ENCODE data around the gene MBNL1.
"Not testable (repeated sequence)": the region's sequence is repeated elsewhere in the genome, so short reads cannot be mapped to it uniquely, and the experiment has no call there.

The MBNL1 gene

DNA sequence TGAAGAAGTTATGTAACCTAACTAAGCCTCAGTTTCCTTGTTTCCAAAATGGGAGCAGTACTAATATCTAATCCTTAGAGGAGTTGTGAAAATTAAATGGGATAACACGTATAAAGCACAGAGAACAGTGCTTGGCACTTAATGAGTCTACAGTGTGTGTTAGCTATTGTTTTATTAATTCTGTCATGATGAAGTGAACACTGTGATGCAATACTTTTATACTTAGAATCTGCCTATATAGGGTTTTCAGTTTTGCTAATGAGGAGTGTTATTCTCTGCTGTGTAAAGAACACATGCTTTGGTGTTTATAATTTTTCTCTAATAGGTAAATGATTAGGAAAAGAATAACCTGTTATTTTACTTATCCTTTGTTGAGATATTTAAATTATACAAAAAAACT, 65.2 kb downstream of the MBNL1 start:
- Histone ChIP-seq H3K4me1 (ENCODE audit: control insufficient read depth in 2 of 2, insufficient read depth in 1 of 2, low read depth in 1 of 2, low read length in 2 of 2) (no peaks in the 10 kb centered on the region), H3K4me3 (ENCODE audit: low read length in 2 of 2) (no peak overlapping the region), H2BK12ac (ENCODE audit: low read length) (no peak overlapping the region), H3K27me3 (ENCODE audit: control insufficient read depth in 3 of 3, insufficient read depth in 3 of 3, low read depth in 1 of 3, low read length in 3 of 3) (no peaks in the 10 kb centered on the region), H3K4ac (ENCODE audit: low read length) (no peak overlapping the region), H2BK120ac (ENCODE audit: low read depth, low read length) (no peak overlapping the region), H4K8ac (ENCODE audit: low read depth, low read length) (no peak overlapping the region), H3K27ac (replicated peaks; ENCODE audit: low read length) (no peak overlapping the region), H3K23ac (ENCODE audit: low read depth, low read length, poor library complexity) (no peak overlapping the region), H3K36me3 (replicated peaks in 1 of 2; ENCODE audit: control insufficient read depth in 2 of 2, insufficient read depth in 2 of 2, low read length in 2 of 2) (peaks cover 0 to 6% of the 10 kb centered on the region in 2 donors), H2AFZ (ENCODE audit: low read length) (no peak overlapping the region), H2BK15ac (ENCODE audit: low read length) (no peak overlapping the region), H3K9me3 (replicated peaks in 1 of 2; ENCODE audit: control insufficient read depth in 2 of 2, insufficient read depth in 1 of 2, low read depth in 1 of 2, low read length in 2 of 2) (peaks cover 0 to 1% of the 10 kb centered on the region in 2 donors), H3K18ac (ENCODE audit: low read length) (no peak overlapping the region), H2BK5ac (ENCODE audit: low read length) (no peak overlapping the region), H3K9ac (ENCODE audit: low read depth, low read length, poor library complexity) (no peak overlapping the region), H3K4me2 (ENCODE audit: insufficient read depth, low read length, poor library complexity, severe bottlenecking) (no peak overlapping the region), H3K14ac (ENCODE audit: low read length) (no peak overlapping the region), H3K79me1 (ENCODE audit: low read depth, low read length) (no peaks in the 10 kb centered on the region), H4K91ac (ENCODE audit: low read depth, low read length, poor library complexity) (no peak overlapping the region), H2AK5ac (ENCODE audit: low read depth, low read length) (no peak overlapping the region)
- WGBS, 2 donors (ENCODE audit: extremely low coverage in 2 of 2, insufficient read length in 2 of 2, insufficient replicate concordance in 1 of 2), result no CpG with 5 or more reads among the region's 1 CpG
- DNase-seq (ENCODE audit: low spot score), result no peak

DNA sequence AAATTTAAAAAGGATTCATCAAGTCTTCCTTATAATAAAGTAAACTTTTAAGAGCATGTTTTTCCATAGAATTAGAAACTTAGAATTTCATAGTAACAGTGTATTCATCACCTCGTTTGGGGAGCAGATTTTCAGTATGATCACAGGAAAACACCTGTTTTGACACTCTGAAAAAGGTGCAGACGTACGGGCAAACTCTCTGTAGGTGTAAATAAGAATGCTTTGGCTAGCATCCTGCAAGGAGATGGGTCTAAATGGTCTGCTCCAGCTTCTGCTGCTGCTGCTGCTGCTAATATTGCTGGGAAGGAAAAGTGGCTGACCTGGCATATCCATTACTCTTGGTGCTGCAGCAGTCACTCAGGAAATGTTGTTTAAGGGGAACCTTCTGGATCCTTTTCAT, 66.0 kb downstream of the MBNL1 start:
- WGBS, 2 donors (ENCODE audit: extremely low coverage in 2 of 2, insufficient read length in 2 of 2, insufficient replicate concordance in 1 of 2), result no CpG with 5 or more reads among the region's 3 CpGs
- H3K4ac ChIP-seq (ENCODE audit: low read length), result no peak overlapping the region
- H3K27ac ChIP-seq (replicated peaks; ENCODE audit: low read length), result no peak overlapping the region
- no peak overlapping the region for H2BK5ac ChIP-seq (ENCODE audit: low read length)
- H3K4me2 ChIP-seq (ENCODE audit: insufficient read depth, low read length, poor library complexity, severe bottlenecking), result no peak overlapping the region
- no peak overlapping the region for H4K91ac ChIP-seq (ENCODE audit: low read depth, low read length, poor library complexity)
- no peak overlapping the region for H3K14ac ChIP-seq (ENCODE audit: low read length)
- no peak overlapping the region for H4K8ac ChIP-seq (ENCODE audit: low read depth, low read length)
- H2BK120ac ChIP-seq (ENCODE audit: low read depth, low read length), result no peak overlapping the region
- H3K4me1 ChIP-seq (ENCODE audit: control insufficient read depth in 2 of 2, insufficient read depth in 1 of 2, low read depth in 1 of 2, low read length in 2 of 2), result no peaks in the 10 kb centered on the region
- no peak overlapping the region for H2BK12ac ChIP-seq (ENCODE audit: low read length)
- H3K9me3 ChIP-seq (replicated peaks in 1 of 2; ENCODE audit: control insufficient read depth in 2 of 2, insufficient read depth in 1 of 2, low read depth in 1 of 2, low read length in 2 of 2), result peaks cover 0 to 1% of the 10 kb centered on the region in 2 donors
- no peak overlapping the region for H3K9ac ChIP-seq (ENCODE audit: low read depth, low read length, poor library complexity)
- H2AK5ac ChIP-seq (ENCODE audit: low read depth, low read length), result no peak overlapping the region
- H2BK15ac ChIP-seq (ENCODE audit: low read length), result no peak overlapping the region
- H3K27me3 ChIP-seq (ENCODE audit: control insufficient read depth in 3 of 3, insufficient read depth in 3 of 3, low read depth in 1 of 3, low read length in 3 of 3), result no peaks in the 10 kb centered on the region
- peaks cover 0 to 6% of the 10 kb centered on the region in 2 donors for H3K36me3 ChIP-seq (replicated peaks in 1 of 2; ENCODE audit: control insufficient read depth in 2 of 2, insufficient read depth in 2 of 2, low read length in 2 of 2)
- DNase-seq (ENCODE audit: low spot score), result no peak
- H3K18ac ChIP-seq (ENCODE audit: low read length), result no peak overlapping the region
- no peak overlapping the region for H3K4me3 ChIP-seq (ENCODE audit: low read length in 2 of 2)
- H3K23ac ChIP-seq (ENCODE audit: low read depth, low read length, poor library complexity), result no peak overlapping the region
- H2AFZ ChIP-seq (ENCODE audit: low read length), result no peak overlapping the region
- no peaks in the 10 kb centered on the region for H3K79me1 ChIP-seq (ENCODE audit: low read depth, low read length)

DNA sequence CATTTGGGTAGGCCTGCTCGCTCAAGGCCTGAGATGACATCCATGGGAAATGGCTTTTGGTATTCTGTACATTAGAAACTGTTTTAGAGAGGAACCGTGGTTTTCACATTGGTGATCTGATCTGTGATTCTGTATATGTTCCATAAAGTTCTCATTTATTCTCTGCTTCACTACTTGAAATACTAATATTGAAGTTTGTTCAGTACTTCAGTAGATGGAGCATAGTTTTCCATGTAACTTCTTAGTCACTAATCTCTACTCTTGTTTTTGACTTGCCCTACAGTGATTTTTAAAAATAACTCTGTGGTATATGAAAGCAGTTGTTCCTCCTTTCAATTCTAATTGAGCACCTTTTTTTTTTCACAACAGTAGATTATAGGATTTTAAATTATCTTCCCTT, 66.5 kb downstream of the MBNL1 start:
- Histone ChIP-seq H3K27ac (replicated peaks; ENCODE audit: low read length) (no peak overlapping the region), H2BK5ac (ENCODE audit: low read length) (no peak overlapping the region), H3K79me1 (ENCODE audit: low read depth, low read length) (no peaks in the 10 kb centered on the region), H3K4ac (ENCODE audit: low read length) (no peak overlapping the region), H3K4me2 (ENCODE audit: insufficient read depth, low read length, poor library complexity, severe bottlenecking) (no peak overlapping the region), H3K18ac (ENCODE audit: low read length) (no peak overlapping the region), H2BK15ac (ENCODE audit: low read length) (no peak overlapping the region), H4K8ac (ENCODE audit: low read depth, low read length) (no peak overlapping the region), H3K4me1 (ENCODE audit: control insufficient read depth in 2 of 2, insufficient read depth in 1 of 2, low read depth in 1 of 2, low read length in 2 of 2) (no peaks in the 10 kb centered on the region), H3K9me3 (replicated peaks in 1 of 2; ENCODE audit: control insufficient read depth in 2 of 2, insufficient read depth in 1 of 2, low read depth in 1 of 2, low read length in 2 of 2) (peaks cover 0 to 1% of the 10 kb centered on the region in 2 donors), H3K36me3 (replicated peaks in 1 of 2; ENCODE audit: control insufficient read depth in 2 of 2, insufficient read depth in 2 of 2, low read length in 2 of 2) (peaks cover 0 to 6% of the 10 kb centered on the region in 2 donors), H3K9ac (ENCODE audit: low read depth, low read length, poor library complexity) (no peak overlapping the region), H2BK120ac (ENCODE audit: low read depth, low read length) (no peak overlapping the region), H4K91ac (ENCODE audit: low read depth, low read length, poor library complexity) (no peak overlapping the region), H3K27me3 (ENCODE audit: control insufficient read depth in 3 of 3, insufficient read depth in 3 of 3, low read depth in 1 of 3, low read length in 3 of 3) (no peaks in the 10 kb centered on the region), H2BK12ac (ENCODE audit: low read length) (no peak overlapping the region), H3K14ac (ENCODE audit: low read length) (no peak overlapping the region), H3K23ac (ENCODE audit: low read depth, low read length, poor library complexity) (no peak overlapping the region), H3K4me3 (ENCODE audit: low read length in 2 of 2) (no peak overlapping the region), H2AFZ (ENCODE audit: low read length) (no peak overlapping the region), H2AK5ac (ENCODE audit: low read depth, low read length) (no peak overlapping the region)
- no peak for DNase-seq (ENCODE audit: low spot score)
- no CpG with 5 or more reads among the region's 2 CpGs for WGBS, 2 donors (ENCODE audit: extremely low coverage in 2 of 2, insufficient read length in 2 of 2, insufficient replicate concordance in 1 of 2)

DNA sequence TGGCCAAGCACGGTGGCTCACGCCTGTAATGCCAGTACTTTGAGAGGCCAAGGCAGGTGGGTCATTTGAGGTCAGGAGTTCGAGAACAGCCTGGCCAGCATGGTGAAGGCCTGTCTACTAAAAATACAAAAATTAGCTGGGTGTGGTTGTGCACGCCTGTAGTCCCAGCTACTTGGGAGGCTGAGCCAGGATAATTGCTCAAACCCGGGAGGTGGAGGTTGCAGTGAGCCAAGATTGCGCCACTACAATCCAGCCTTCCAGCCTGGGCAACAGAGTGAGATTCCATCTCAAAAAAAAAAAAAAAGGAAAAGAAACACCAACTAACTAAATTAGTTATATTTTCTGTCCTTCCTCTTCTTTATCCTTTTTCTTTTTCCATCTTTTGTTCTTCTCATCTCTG, 68.6 kb downstream of the MBNL1 start:
- H2AK5ac ChIP-seq (ENCODE audit: low read depth, low read length); H3K27ac ChIP-seq (replicated peaks; ENCODE audit: low read length); H2BK12ac ChIP-seq (ENCODE audit: low read length); H2BK15ac ChIP-seq (ENCODE audit: low read length); H4K8ac ChIP-seq (ENCODE audit: low read depth, low read length); H3K4me1 ChIP-seq (ENCODE audit: control insufficient read depth in 2 of 2, insufficient read depth in 1 of 2, low read depth in 1 of 2, low read length in 2 of 2); H4K91ac ChIP-seq (ENCODE audit: low read depth, low read length, poor library complexity); H3K23ac ChIP-seq (ENCODE audit: low read depth, low read length, poor library complexity); H3K36me3 ChIP-seq (replicated peaks in 1 of 2; ENCODE audit: control insufficient read depth in 2 of 2, insufficient read depth in 2 of 2, low read length in 2 of 2); H3K4me2 ChIP-seq (ENCODE audit: insufficient read depth, low read length, poor library complexity, severe bottlenecking); H2BK120ac ChIP-seq (ENCODE audit: low read depth, low read length); H2BK5ac ChIP-seq (ENCODE audit: low read length); H3K79me1 ChIP-seq (ENCODE audit: low read depth, low read length); DNase-seq (ENCODE audit: low spot score); H2AFZ ChIP-seq (ENCODE audit: low read length); H3K18ac ChIP-seq (ENCODE audit: low read length); H3K4ac ChIP-seq (ENCODE audit: low read length); H3K27me3 ChIP-seq (ENCODE audit: control insufficient read depth in 3 of 3, insufficient read depth in 3 of 3, low read depth in 1 of 3, low read length in 3 of 3); H3K9me3 ChIP-seq (replicated peaks in 1 of 2; ENCODE audit: control insufficient read depth in 2 of 2, insufficient read depth in 1 of 2, low read depth in 1 of 2, low read length in 2 of 2); H3K14ac ChIP-seq (ENCODE audit: low read length); H3K9ac ChIP-seq (ENCODE audit: low read depth, low read length, poor library complexity); H3K4me3 ChIP-seq (ENCODE audit: low read length in 2 of 2): not testable (repeated sequence)
- no CpG with 5 or more reads among the region's 6 CpGs for WGBS, 2 donors (ENCODE audit: extremely low coverage in 2 of 2, insufficient read length in 2 of 2, insufficient replicate concordance in 1 of 2)

Measured in neuronal stem cell (in vitro differentiated cells).